WTC11 (cell line): ENCODE results near the gene COMMD4. TPM values are rescaled to one million over a fixed set of nuclear protein-coding genes. Genes with fewer than 3 reads are reported as not detected.

Source experiments
- ATAC-seq: fragments of 200-7000 bp; cut with Tn5 transposase; 2 replicates; pipeline ENCODE4 v1.10.0; 2021; ENCODE audit warnings: mild to moderate bottlenecking, moderate library complexity
- CTCF ChIA-PET: fragments of 300-600 bp; sonication (Branson Sonifier 250); formaldehyde crosslinking; loops from one replicate; lab custom pipeline; 2021; ENCODE audit warnings: antibody characterized with exemption; lab: Charles Lee
- POLR2A ChIA-PET: fragments of 350-600 bp; sonication (Branson Sonifier 250); formaldehyde crosslinking; loops from one replicate; lab custom pipeline; 2021; ENCODE audit warnings: antibody characterized with exemption; lab: Charles Lee
- DNase-seq: peaks from one replicate; pipeline ENCODE4 v3.0.0; 2021; ENCODE audit warnings: low spot score
- H3K27ac Mint-ChIP-seq: 2 replicates; pipeline ENCODE4 v1.8.0; 2021; ENCODE audit warnings: mixed read lengths
- H3K27me3 Mint-ChIP-seq: 2 replicates; pipeline ENCODE4 v1.8.0; 2021; ENCODE audit warnings: low read depth, mild to moderate bottlenecking, moderate library complexity, mixed read lengths
- H3K36me3 Mint-ChIP-seq: 2 replicates; pipeline ENCODE4 v1.8.0; 2021; ENCODE audit warnings: mixed read lengths
- H3K4me1 Mint-ChIP-seq: 2 replicates; pipeline ENCODE4 v1.8.0; 2022; ENCODE audit warnings: mixed read lengths
- H3K4me3 Mint-ChIP-seq: 2 replicates; pipeline ENCODE4 v1.8.0; 2021; ENCODE audit warnings: mild to moderate bottlenecking, moderate library complexity, mixed read lengths
- H3K9me3 Mint-ChIP-seq: 2 replicates; pipeline ENCODE4 v1.8.0; 2021; ENCODE audit warnings: mixed read lengths
- AFF4 ChIP-seq: sonication (generic); formaldehyde crosslinking; IDR thresholded peaks from 2 replicates; pipeline ENCODE4 v1.8.1; 2023; ENCODE audit warnings: mild to moderate bottlenecking, missing genetic modification reagents, borderline replicate concordance
- ATF6 ChIP-seq: sonication (generic); formaldehyde crosslinking; IDR thresholded peaks from 2 replicates; pipeline ENCODE4 v1.8.1; 2023; ENCODE audit warnings: mild to moderate bottlenecking, missing genetic modification reagents
- CREB1 ChIP-seq: sonication (generic); formaldehyde crosslinking; IDR thresholded peaks from 2 replicates; pipeline ENCODE4 v1.8.0; 2023; ENCODE audit warnings: mild to moderate bottlenecking, missing genetic modification reagents
- FOXP4 ChIP-seq: sonication (generic); formaldehyde crosslinking; IDR thresholded peaks from 2 replicates; pipeline ENCODE4 v1.8.0; 2022; ENCODE audit warnings: mild to moderate bottlenecking, missing genetic modification reagents
- GABPB1 ChIP-seq: sonication (generic); formaldehyde crosslinking; IDR thresholded peaks from 2 replicates; pipeline ENCODE4 v1.8.1; 2023; ENCODE audit warnings: mild to moderate bottlenecking, missing genetic modification reagents
- IRF2 ChIP-seq: sonication (generic); formaldehyde crosslinking; IDR thresholded peaks from 2 replicates; pipeline ENCODE4 v1.8.0; 2022; ENCODE audit warnings: low read depth, missing genetic modification reagents, borderline replicate concordance
- OVOL2 ChIP-seq: fragments of 250-450 bp; sonication (Bioruptor Pico); IDR thresholded peaks from 2 replicates; pipeline ENCODE4 v1.9.0; 2021; ENCODE audit warnings: mild to moderate bottlenecking, borderline replicate concordance
- PREB ChIP-seq: sonication (generic); formaldehyde crosslinking; IDR thresholded peaks from 2 replicates; pipeline ENCODE4 v1.8.1; 2022; ENCODE audit warnings: mild to moderate bottlenecking, missing genetic modification reagents, moderate library complexity, borderline replicate concordance
- PRRX2 ChIP-seq: fragments of 250-450 bp; sonication (Bioruptor Pico); IDR thresholded peaks from 2 replicates; pipeline ENCODE4 v1.8.0; 2021; ENCODE audit warnings: mild to moderate bottlenecking
- ZBTB21 ChIP-seq: sonication (generic); formaldehyde crosslinking; IDR thresholded peaks from 2 replicates; pipeline ENCODE4 v1.8.1; 2023; ENCODE audit warnings: mild to moderate bottlenecking, missing genetic modification reagents, borderline replicate concordance
- ZMAT4 ChIP-seq: fragments of 250-450 bp; sonication (Bioruptor Pico); IDR thresholded peaks from 2 replicates; pipeline ENCODE4 v1.9.0; 2021; ENCODE audit warnings: mild to moderate bottlenecking
- ZNF138 ChIP-seq: sonication (generic); formaldehyde crosslinking; conservative IDR thresholded peaks from 2 replicates; pipeline ENCODE4 v1.8.1; 2022; ENCODE audit warnings: mild to moderate bottlenecking, moderate library complexity, missing genetic modification reagents
- ZNF532 ChIP-seq: fragments of 250-450 bp; sonication (Bioruptor Pico); IDR thresholded peaks from 2 replicates; pipeline ENCODE4 v1.9.0; 2021; ENCODE audit warnings: mild to moderate bottlenecking, borderline replicate concordance
- ZNF671 ChIP-seq: fragments of 250-450 bp; sonication (Bioruptor Pico); IDR thresholded peaks from 2 replicates; pipeline ENCODE4 v1.8.0; 2021; ENCODE audit warnings: mild to moderate bottlenecking
- total RNA-seq: library from RNA; stranded (reverse); gene quantifications from 3 replicates; pipeline ENCODE4 v1.2.3, GENCODE V29; 2021

COMMD4 gene
- total RNA-seq, 1 experiment from 2014 or later: 140 TPM

- no peak for TF ChIP-seq AFF4 (CRISPR knock-in tag)
- no peak for TF ChIP-seq FOXP4 (CRISPR knock-in tag)
Observed at GRCh38 chr15:75358771-75359536, 23.1 kb downstream of the COMMD4 start (continued).

- no peak overlapping the region for H3K27ac Mint-ChIP-seq
- POLR2A ChIA-PET: no interaction called here
- H3K4me1 Mint-ChIP-seq: no peaks in the 10 kb centered on the region
Observed at GRCh38 chr15:75359537-75360250, 23.8 kb downstream of the COMMD4 start.

More at GRCh38 chr15:75359537-75360250, 23.8 kb downstream of the COMMD4 start:
- H3K27me3 Mint-ChIP-seq: no peaks in the 10 kb centered on the region
- TF ChIP-seq ZNF138 (CRISPR knock-in tag): no peak
- TF ChIP-seq PREB (CRISPR knock-in tag): no peak
- TF ChIP-seq ZNF671 (CRISPR knock-in tag): no peak
- TF ChIP-seq GABPB1 (CRISPR knock-in tag): no peak
- TF ChIP-seq ZNF532 (CRISPR knock-in tag): no peak
- TF ChIP-seq ZMAT4 (CRISPR knock-in tag): no peak
- TF ChIP-seq OVOL2 (CRISPR knock-in tag): no peak
- TF ChIP-seq IRF2 (CRISPR knock-in tag): no peak
- no peak for TF ChIP-seq CREB1 (CRISPR knock-in tag)
- TF ChIP-seq PRRX2 (CRISPR knock-in tag): no peak
- no peak for TF ChIP-seq ZBTB21
- no peak for TF ChIP-seq ATF6
- TF ChIP-seq AFF4 (CRISPR knock-in tag): no peak
- CTCF ChIA-PET: interaction anchor here (0.6 to 0.8 kb wide), 2 partner anchors 8 to 207 kb away, joined by 4 read pairs; no protein-coding TSS in a partner anchor
- H3K9me3 Mint-ChIP-seq: no peaks in the 10 kb centered on the region
- ATAC-seq: no peak
- peaks cover 16% of the 10 kb centered on the region for H3K36me3 Mint-ChIP-seq
- H3K4me3 Mint-ChIP-seq: no peak overlapping the region
- DNase-seq: no peak
